Urinary bladder (tissue), 4 donors: Measurements from ENCODE around the gene ZC3H12D. TPM values are rescaled to one million over a fixed set of nuclear protein-coding genes. Genes with fewer than 3 reads are reported as not detected.
"Not testable (repeated sequence)": the region's sequence is repeated elsewhere in the genome, so short reads cannot be mapped to it uniquely, and the experiment has no call there.

ENCODE experiments used
- DNase-seq: peaks from one replicate; pipeline ENCODE4 v3.0.0-alpha.2; 2015; ENCODE audit errors: extremely low spot score
- H3K27ac ChIP-seq: one replicate; pipeline ENCODE4 v1.5.1; 2013; ENCODE audit warnings: low read depth, mild to moderate bottlenecking, moderate library complexity
- H3K36me3 ChIP-seq: one replicate; pipeline ENCODE4 v1.6.1; 2013; ENCODE audit warnings: mild to moderate bottlenecking, moderate library complexity; ENCODE audit not compliant: insufficient read depth
- H3K4me1 ChIP-seq: one replicate; pipeline ENCODE4 v1.6.1; 2013; ENCODE audit warnings: mild to moderate bottlenecking, moderate library complexity; ENCODE audit not compliant: insufficient read depth
- H3K4me3 ChIP-seq: one replicate; pipeline ENCODE4 v1.5.1; 2013; ENCODE audit warnings: low read depth, low read length
- WGBS: extraction: QIAGEN DNeasy Blood & Tissue Kit; methylation state at CpG from one replicate; pipeline ENCODE4 v1.1.7; 2013; 5-methylcytosine and 5-hydroxymethylcytosine counted together
- polyA plus RNA-seq: library from polyadenylated mRNA; stranded (reverse); fragments of 200-250 nt; gene quantifications from one replicate; pipeline ENCODE4 v1.2.3, GENCODE V29; 2013
- total RNA-seq: library from RNA; depleted of rRNA; stranded (reverse); fragments of >200 nt; gene quantifications from one replicate; pipeline ENCODE4 v1.2.3, GENCODE V29; 2014
- donor health status: healthy with polysubstance abuse.
- donor health status: healthy.

ZC3H12D gene
- total RNA-seq (1.2 TPM), polyA plus RNA-seq (0.42 TPM)

GRCh38 chr6:149484733-149485700, at the start of gene ZC3H12D:
Gene ZC3H12D (minus strand): TSS chr6:149485014. CDS start chr6:149474543, 10,471 bp downstream.
- no peaks in the 10 kb centered on the region for H3K4me1 ChIP-seq
- no peak within 1 kb of the TSS for H3K27ac ChIP-seq
- no peak for DNase-seq
- H3K36me3 ChIP-seq: no peaks in the 10 kb centered on the region
- H3K4me3 ChIP-seq: no peak within 1 kb of the TSS
- WGBS: 68% methylated on average over 22 of the region's 22 CpGs

DNA sequence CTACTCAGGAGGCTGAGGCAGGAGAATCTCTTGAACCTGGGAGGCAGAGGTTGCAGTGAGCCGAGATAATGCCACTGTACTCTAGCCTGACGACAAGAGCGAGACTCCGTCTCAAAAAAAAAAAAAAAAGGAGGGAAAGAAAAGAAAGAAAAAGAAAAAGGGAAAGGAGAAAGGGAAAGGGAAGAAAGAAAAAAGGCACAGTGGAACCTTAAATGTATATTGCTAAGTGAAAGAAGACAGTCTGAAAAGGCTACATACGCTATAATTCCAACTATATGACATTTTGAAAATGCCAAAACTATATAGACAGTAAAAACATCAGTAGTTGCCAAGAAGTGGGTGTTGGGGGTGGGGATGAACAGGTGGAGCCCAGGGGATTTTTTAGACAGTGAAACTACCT, 44.8 kb upstream of the ZC3H12D start:
- 94% methylated on average over 5 of the region's 5 CpGs for WGBS
- no peak overlapping the region for H3K27ac ChIP-seq
- no peak for DNase-seq
- H3K4me1 ChIP-seq: no peaks in the 10 kb centered on the region
- H3K4me3 ChIP-seq: no peak overlapping the region
- H3K36me3 ChIP-seq: peaks cover 10% of the 10 kb centered on the region

DNA sequence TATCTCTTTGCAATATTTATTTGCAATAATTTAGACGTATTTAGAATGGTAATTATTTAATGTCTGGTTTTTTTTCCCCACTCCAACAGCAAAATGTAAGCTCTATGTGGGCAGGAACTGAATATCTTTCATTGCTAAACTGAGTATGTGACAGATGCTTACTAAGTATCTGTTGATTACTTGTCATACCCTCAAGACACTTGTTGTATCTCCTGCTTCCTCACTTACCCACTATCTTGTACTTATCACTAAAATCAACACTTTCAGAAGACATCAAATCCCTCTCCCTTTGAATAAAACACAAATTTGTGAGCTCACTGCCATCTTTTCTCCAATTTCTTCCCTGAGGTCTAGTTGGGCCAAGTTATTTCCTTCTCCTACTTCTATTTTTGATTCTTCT, 30.7 kb upstream of the ZC3H12D start:
- 94% methylated on average over 1 of the region's 1 CpG for WGBS
- no peak for DNase-seq
- H3K4me3 ChIP-seq: no peak overlapping the region
- H3K4me1 ChIP-seq: peaks cover 1% of the 10 kb centered on the region
- H3K36me3 ChIP-seq: no peaks in the 10 kb centered on the region
- H3K27ac ChIP-seq: no peak overlapping the region

DNA sequence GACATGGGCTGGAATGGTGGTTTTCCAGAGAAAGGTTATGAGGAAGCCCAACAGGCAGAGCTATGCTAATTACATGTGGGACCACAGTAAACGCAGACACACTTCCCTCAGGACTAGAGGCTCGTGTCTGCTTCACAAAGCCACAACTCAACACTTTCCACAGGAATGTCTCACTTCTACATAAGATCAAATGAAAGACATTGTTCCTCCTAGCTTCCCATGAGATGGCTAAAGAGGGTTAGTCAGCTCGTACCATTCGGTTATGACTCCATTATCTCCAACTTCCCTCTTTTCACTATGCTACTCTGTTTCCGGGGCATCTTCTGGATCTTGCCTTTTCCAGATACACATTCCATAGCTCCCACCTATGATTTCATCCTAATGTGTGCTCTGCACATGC, 29.1 kb upstream of the ZC3H12D start:
- 85% methylated on average over 5 of the region's 5 CpGs for WGBS
- Histone ChIP-seq H3K4me1 (peaks cover 1% of the 10 kb centered on the region), H3K4me3 (no peak overlapping the region), H3K36me3 (no peaks in the 10 kb centered on the region), H3K27ac (no peak overlapping the region)
- DNase-seq: no peak

DNA sequence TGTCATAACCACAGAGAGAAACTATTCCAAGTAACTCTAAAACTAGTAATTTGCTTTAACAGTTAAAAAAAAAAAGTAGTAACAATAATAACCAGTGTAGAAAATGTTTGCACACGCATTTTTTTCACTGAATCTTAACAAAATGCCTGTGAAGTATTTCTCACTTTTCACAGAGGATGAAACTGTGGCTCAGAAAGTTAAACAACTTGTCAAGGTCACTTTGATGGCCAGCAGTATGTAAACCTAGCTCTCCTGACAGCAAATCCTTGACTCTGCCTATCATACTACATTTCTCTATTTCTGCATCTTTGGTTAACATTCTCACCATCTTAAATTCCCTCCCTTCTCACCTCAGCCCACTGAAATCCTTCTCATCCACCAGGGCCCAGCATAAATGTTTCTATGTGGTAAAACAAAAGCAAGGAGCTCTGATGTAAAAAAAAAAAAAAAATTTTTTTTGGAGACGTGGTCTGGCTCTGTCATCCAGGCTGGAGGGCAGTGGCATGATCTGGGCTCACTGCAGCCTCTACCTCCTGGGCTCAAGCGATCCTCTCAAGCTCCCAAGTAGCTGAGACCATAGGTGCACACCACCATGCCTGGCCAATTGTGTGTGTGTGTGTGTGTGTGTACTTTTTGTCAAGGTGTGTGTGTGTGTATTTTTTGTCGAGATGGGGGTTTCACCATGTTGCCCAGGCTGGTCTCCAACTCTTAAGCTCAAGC, 26.1 kb upstream of the ZC3H12D start:
- H3K36me3 ChIP-seq: no peaks in the 10 kb centered on the region
- no peaks in the 10 kb centered on the region for H3K4me1 ChIP-seq
- DNase-seq: no peak
- WGBS: 85% methylated on average over 4 of the region's 4 CpGs
- H3K27ac ChIP-seq: no peak overlapping the region
- no peak overlapping the region for H3K4me3 ChIP-seq

- Histone ChIP-seq H3K27ac (no peak overlapping the region), H3K36me3 (no peaks in the 10 kb centered on the region), H3K4me3 (no peak overlapping the region), H3K4me1 (no peaks in the 10 kb centered on the region)
- DNase-seq: no peak
- 68% methylated on average over 3 of the region's 3 CpGs for WGBS
Observed at GRCh38 chr6:149508485-149508884, 23.7 kb upstream of the ZC3H12D start.

GRCh38 chr6:149503872-149504271, 19.1 kb upstream of the ZC3H12D start:
- Histone ChIP-seq H3K27ac (no peak overlapping the region), H3K4me1 (no peaks in the 10 kb centered on the region), H3K4me3 (no peak overlapping the region), H3K36me3 (no peaks in the 10 kb centered on the region)
- 82% methylated on average over 2 of the region's 2 CpGs for WGBS
- DNase-seq: no peak

DNA sequence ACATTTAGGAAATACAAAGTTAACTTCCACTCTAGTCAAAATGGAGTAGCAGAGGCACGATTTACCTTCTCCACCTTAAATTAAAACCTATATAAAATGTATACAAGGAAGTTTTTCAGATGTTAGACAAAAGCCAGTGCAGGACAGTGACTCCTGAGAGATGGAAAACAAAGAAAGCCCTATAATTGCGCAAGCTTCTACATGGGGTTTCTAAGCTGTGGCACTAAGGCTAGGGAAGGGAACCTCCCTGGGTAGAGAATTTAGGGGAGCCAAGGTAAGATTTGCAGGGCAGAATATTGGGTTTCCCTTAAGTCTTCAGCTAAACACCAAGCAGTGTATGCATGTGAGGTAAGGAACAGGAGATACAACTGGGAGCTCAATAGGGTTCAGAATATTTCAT, 18.5 kb upstream of the ZC3H12D start:
- 90% methylated on average over 2 of the region's 2 CpGs for WGBS
- H3K36me3 ChIP-seq: no peaks in the 10 kb centered on the region
- H3K4me3 ChIP-seq: no peak overlapping the region
- no peak overlapping the region for H3K27ac ChIP-seq
- DNase-seq: no peak
- no peaks in the 10 kb centered on the region for H3K4me1 ChIP-seq

- H3K27ac ChIP-seq: no peak overlapping the region
- WGBS: 95% methylated on average over 3 of the region's 3 CpGs
- H3K4me1 ChIP-seq: no peaks in the 10 kb centered on the region
- DNase-seq: no peak
- no peaks in the 10 kb centered on the region for H3K36me3 ChIP-seq
- no peak overlapping the region for H3K4me3 ChIP-seq
Observed at GRCh38 chr6:149501768-149502167, 17.0 kb upstream of the ZC3H12D start.

DNA sequence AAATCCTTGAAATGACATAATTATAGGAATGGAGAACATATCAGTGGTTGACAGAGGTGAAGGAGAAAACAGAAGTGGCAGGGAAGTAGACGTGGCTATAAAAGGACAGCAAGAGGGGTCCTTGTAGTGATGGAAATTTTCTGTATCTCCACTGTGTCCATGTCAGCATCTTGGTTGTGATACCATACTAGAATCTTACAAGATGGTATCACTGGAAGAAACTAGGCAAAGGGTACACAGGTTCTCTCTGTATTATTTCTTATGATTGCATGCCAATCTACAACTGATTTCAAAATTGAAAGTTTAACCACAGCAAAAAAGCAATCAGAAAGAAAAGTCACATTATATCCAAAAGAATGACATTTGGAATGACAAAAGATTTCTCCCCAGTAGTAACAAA, 16.4 kb upstream of the ZC3H12D start:
- 94% methylated on average over 1 of the region's 1 CpG for WGBS
- Histone ChIP-seq H3K36me3 (no peaks in the 10 kb centered on the region), H3K4me3 (no peak overlapping the region), H3K27ac (no peak overlapping the region), H3K4me1 (no peaks in the 10 kb centered on the region)
- no peak for DNase-seq

GRCh38 chr6:149500096-149500495, 15.3 kb upstream of the ZC3H12D start:
- no peak overlapping the region for H3K4me3 ChIP-seq
- no peaks in the 10 kb centered on the region for H3K4me1 ChIP-seq
- no peak for DNase-seq

GRCh38 chr6:149499066-149499465, 14.3 kb upstream of the ZC3H12D start:
- 65% methylated on average over 3 of the region's 3 CpGs for WGBS
- Histone ChIP-seq H3K27ac (no peak overlapping the region), H3K4me3 (no peak overlapping the region), H3K4me1 (no peaks in the 10 kb centered on the region), H3K36me3 (no peaks in the 10 kb centered on the region)
- no peak for DNase-seq

More at GRCh38 chr6:149500096-149500495, 15.3 kb upstream of the ZC3H12D start:
- no peak overlapping the region for H3K27ac ChIP-seq
- 76% methylated on average over 1 of the region's 1 CpG for WGBS
- H3K36me3 ChIP-seq: no peaks in the 10 kb centered on the region

DNA sequence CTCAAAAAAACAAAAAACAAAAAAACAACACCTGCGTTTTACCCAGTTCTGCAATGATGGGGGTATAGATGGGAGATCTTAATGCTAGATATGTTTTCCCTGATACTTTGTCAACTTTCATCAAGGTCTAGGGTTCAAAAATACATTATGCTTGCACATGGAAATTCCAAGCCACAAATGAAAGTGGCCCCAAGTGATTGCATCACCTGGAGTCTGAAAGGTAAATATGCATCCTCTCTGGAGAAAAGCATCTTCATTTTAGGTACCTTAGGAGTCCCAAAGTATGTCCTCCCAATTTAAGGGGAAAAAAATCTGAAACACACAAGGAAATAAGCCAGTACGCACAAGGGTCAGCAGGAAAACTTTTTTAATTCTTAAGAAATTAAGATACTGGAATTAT, 12.6 kb upstream of the ZC3H12D start:
- H3K4me1 ChIP-seq: no peaks in the 10 kb centered on the region
- H3K4me3 ChIP-seq: no peak overlapping the region
- WGBS: 97% methylated on average over 2 of the region's 2 CpGs
- no peaks in the 10 kb centered on the region for H3K36me3 ChIP-seq
- no peak overlapping the region for H3K27ac ChIP-seq
- DNase-seq: no peak

GRCh38 chr6:149496597-149496996, 11.8 kb upstream of the ZC3H12D start:
- H3K4me1 ChIP-seq, H3K27ac ChIP-seq, H3K36me3 ChIP-seq, H3K4me3 ChIP-seq, DNase-seq: not testable (repeated sequence)
- WGBS: 90% methylated on average over 6 of the region's 6 CpGs
